ENCODE measurements around the gene SEMG2. TPM values are rescaled to one million over a fixed set of nuclear protein-coding genes. Genes with fewer than 3 reads are reported as not detected.

The SEMG2 gene
- total RNA-seq, 3 donors from 2014 or later (not counting 1 experiment from before 2014, with no cell fraction given) = not detected

GRCh38 chr20:45268531-45268930 is 47.4 kb downstream of the SEMG2 start:
- Mint-ChIP-seq H3K27ac (no peak overlapping the region), H3K9me3 (no peaks in the 10 kb centered on the region), H3K27me3 (ENCODE audit: low read depth in 2 of 2) (peaks cover 22 to 73% of the 10 kb centered on the region in 2 donors), H3K36me3 (no peaks in the 10 kb centered on the region), H3K4me3 (no peak overlapping the region), H3K4me1 (no peaks in the 10 kb centered on the region)
- DNase-seq (no peak), ATAC-seq (no peak)
- H3K4me3 ChIP-seq (ENCODE audit: low read length) = no peak overlapping the region
- intact Hi-C loops (cut with micrococcal nuclease) = no loop called here
- no peaks in the 10 kb centered on the region for H3K9me3 ChIP-seq (ENCODE audit: control insufficient read depth, insufficient read depth, low read length)
- WGBS (ENCODE audit: insufficient coverage) = 95% methylated on average over 2 of the region's 3 CpGs
- peaks cover 2% of the 10 kb centered on the region for H3K27me3 ChIP-seq (ENCODE audit: control insufficient read depth, insufficient read depth, low read length)
- no peaks in the 10 kb centered on the region for H3K4me1 ChIP-seq (ENCODE audit: control insufficient read depth, insufficient read depth, low read length)
- H3K27ac ChIP-seq (ENCODE audit: low read length) = no peak overlapping the region
- TF ChIP-seq CTCF (IDR thresholded peaks at IDR 0.05) = no peak
- no peaks in the 10 kb centered on the region for H3K36me3 ChIP-seq (ENCODE audit: control insufficient read depth, insufficient read depth, low read length)

DNA sequence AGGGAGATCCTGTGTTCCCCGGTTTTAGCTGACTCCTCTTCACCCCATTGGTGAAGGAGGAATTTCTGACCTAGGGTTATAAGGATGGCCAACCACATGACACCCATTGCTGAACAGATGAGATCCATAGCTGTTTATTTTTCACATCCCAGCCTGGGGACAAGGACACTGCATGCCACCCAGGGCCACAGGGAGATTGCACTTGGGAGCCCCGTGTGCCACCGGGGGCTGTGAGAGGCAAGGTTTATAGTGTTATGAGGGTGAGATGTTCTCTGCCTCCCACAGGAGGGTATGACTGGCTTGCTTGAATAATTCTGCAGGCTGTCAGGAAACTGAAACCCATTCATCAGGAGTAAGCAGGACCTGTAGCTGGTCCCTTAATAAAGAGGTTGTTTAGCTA is 47.9 kb downstream of the SEMG2 start:
- no peaks in the 10 kb centered on the region for H3K36me3 Mint-ChIP-seq
- Histone ChIP-seq H3K4me3 (ENCODE audit: low read length) (no peak overlapping the region), H3K9me3 (ENCODE audit: control insufficient read depth, insufficient read depth, low read length) (no peaks in the 10 kb centered on the region), H3K27me3 (ENCODE audit: control insufficient read depth, insufficient read depth, low read length) (peaks cover 2% of the 10 kb centered on the region), H3K27ac (ENCODE audit: low read length) (no peak overlapping the region), H3K4me1 (ENCODE audit: control insufficient read depth, insufficient read depth, low read length) (no peaks in the 10 kb centered on the region), H3K36me3 (ENCODE audit: control insufficient read depth, insufficient read depth, low read length) (no peaks in the 10 kb centered on the region)
- 76% methylated on average over 2 of the region's 3 CpGs for WGBS (ENCODE audit: insufficient coverage)
- no peaks in the 10 kb centered on the region for H3K9me3 Mint-ChIP-seq
- DNase-seq (no peak), ATAC-seq (no peak)
- no peak overlapping the region for H3K27ac Mint-ChIP-seq
- TF ChIP-seq CTCF (IDR thresholded peaks at IDR 0.05) = no peak
- H3K4me3 Mint-ChIP-seq = no peak overlapping the region
- H3K4me1 Mint-ChIP-seq = no peaks in the 10 kb centered on the region
- intact Hi-C loops (cut with micrococcal nuclease) = no loop called here
- H3K27me3 Mint-ChIP-seq (ENCODE audit: low read depth in 2 of 2) = peaks cover 22 to 76% of the 10 kb centered on the region in 2 donors

GRCh38 chr20:45269754-45270270 is 48.6 kb downstream of the SEMG2 start:
- DNase-seq (no peak), ATAC-seq (no peak)
- peaks cover 19 to 76% of the 10 kb centered on the region in 2 donors for H3K27me3 Mint-ChIP-seq (ENCODE audit: low read depth in 2 of 2)
- no peaks in the 10 kb centered on the region for H3K9me3 Mint-ChIP-seq
- H3K4me3 Mint-ChIP-seq = no peak overlapping the region
- H3K36me3 Mint-ChIP-seq = no peaks in the 10 kb centered on the region
- Histone ChIP-seq H3K4me1 (ENCODE audit: control insufficient read depth, insufficient read depth, low read length) (no peaks in the 10 kb centered on the region), H3K9me3 (ENCODE audit: control insufficient read depth, insufficient read depth, low read length) (no peaks in the 10 kb centered on the region), H3K36me3 (ENCODE audit: control insufficient read depth, insufficient read depth, low read length) (no peaks in the 10 kb centered on the region), H3K27me3 (ENCODE audit: control insufficient read depth, insufficient read depth, low read length) (peaks cover 2% of the 10 kb centered on the region), H3K4me3 (ENCODE audit: low read length) (no peak overlapping the region), H3K27ac (ENCODE audit: low read length) (no peak overlapping the region)
- H3K4me1 Mint-ChIP-seq = no peaks in the 10 kb centered on the region
- WGBS (ENCODE audit: insufficient coverage) = 80% methylated on average over 4 of the region's 4 CpGs
- intact Hi-C loops (cut with micrococcal nuclease) = no loop called here
- no peak overlapping the region for H3K27ac Mint-ChIP-seq
- TF ChIP-seq CTCF (IDR thresholded peaks at IDR 0.05) = no peak

Other genes starting within 250 kb of the SEMG2 start
- gene KCNS1, start 120.2 kb upstream of the SEMG2 start, total RNA-seq = not detected
- gene WFDC5, start 106.2 kb upstream of the SEMG2 start, total RNA-seq = not detected
- not detected for gene WFDC12, start 96.9 kb upstream of the SEMG2 start, total RNA-seq
- gene PI3, start 46.5 kb upstream of the SEMG2 start, total RNA-seq = 1 to 10 TPM in 1 of 3 donors, not detected in 2; 2.4 TPM
- gene SEMG1, start 14.3 kb upstream of the SEMG2 start, total RNA-seq = not detected
- under 1 TPM in 1 of 3 donors, not detected in 2; 0.90 TPM for gene SLPI, start 33.2 kb downstream of the SEMG2 start, total RNA-seq
- gene RBPJL, start 85.5 kb downstream of the SEMG2 start, total RNA-seq = not detected
- not detected for gene MATN4, start 86.9 kb downstream of the SEMG2 start, total RNA-seq
- gene SDC4, start 127.1 kb downstream of the SEMG2 start, total RNA-seq = 1 to 10 TPM in 2 of 3 donors, under 1 TPM in 1; 0.45 to 1.8 (median 1.5) TPM
- 10 to 100 TPM; 73.8 to 77.4 (median 74.0) TPM for gene SYS1, start 141.8 kb downstream of the SEMG2 start, total RNA-seq
- under 1 TPM in 1 of 3 donors, not detected in 2; 0.14 TPM for gene TP53TG5, start 157.0 kb downstream of the SEMG2 start, total RNA-seq
- gene DBNDD2, start 186.9 kb downstream of the SEMG2 start, total RNA-seq = 10 to 100 TPM; 13.0 to 14.7 (median 13.3) TPM
- gene PIGT, start 194.8 kb downstream of the SEMG2 start, total RNA-seq = 100 to 1,000 TPM; 173 to 190 (median 187) TPM
- gene WFDC2, start 248.4 kb downstream of the SEMG2 start, total RNA-seq = not detected

Data from natural killer cell (primary cell).